IPS DF 4.7 (cell line): ENCODE measurements around the gene RPS19BP1.
"Not testable (repeated sequence)": the region's sequence is repeated elsewhere in the genome, so short reads cannot be mapped to it uniquely, and the experiment has no call there.

Experiments used
- DNase-seq: peaks from one replicate; pipeline ENCODE4 v3.0.0-alpha.2; 2013; ENCODE audit warnings: low spot score; ENCODE audit errors: extremely low read depth

The RPS19BP1 gene

DNA sequence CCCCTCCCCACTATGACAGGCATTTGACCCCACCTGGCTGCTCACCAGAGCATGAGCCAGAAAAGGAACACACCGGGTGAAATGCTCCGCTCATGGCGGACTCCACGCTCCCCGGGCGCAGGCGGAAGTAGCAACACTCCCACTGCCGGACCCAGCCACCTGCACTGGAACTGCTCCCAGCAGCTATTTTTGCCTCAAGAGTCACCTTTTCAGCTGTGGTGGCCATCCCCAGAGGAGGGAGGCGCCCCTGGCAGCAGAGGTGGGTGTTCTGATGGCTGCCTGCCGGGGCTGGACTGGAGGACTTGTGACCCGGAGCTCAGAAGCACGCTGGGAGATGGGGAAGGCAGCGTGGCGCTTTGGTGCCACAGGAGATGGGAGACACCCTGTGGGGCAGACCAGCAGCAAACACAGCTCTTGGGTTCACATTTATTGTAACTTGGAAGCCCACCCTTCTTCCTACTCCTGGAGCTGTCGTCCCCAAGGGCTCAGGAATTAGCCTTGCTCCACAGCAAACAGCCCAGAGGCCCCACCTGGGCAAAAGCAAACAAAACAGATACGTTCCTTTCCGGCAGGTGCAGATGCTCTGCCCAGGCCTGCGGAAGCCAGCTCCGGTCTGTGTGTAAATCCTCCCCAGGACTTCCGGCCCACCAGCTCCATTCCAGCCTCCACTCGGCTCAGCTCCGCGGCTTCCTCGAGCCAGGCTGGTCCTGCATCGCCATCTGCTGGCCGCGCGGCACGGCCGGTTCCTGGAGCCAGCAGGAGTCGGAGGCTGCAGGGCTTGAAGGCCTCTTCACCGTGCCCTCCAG, 3.7 kb downstream of the RPS19BP1 start:
- no peak for DNase-seq

DNA sequence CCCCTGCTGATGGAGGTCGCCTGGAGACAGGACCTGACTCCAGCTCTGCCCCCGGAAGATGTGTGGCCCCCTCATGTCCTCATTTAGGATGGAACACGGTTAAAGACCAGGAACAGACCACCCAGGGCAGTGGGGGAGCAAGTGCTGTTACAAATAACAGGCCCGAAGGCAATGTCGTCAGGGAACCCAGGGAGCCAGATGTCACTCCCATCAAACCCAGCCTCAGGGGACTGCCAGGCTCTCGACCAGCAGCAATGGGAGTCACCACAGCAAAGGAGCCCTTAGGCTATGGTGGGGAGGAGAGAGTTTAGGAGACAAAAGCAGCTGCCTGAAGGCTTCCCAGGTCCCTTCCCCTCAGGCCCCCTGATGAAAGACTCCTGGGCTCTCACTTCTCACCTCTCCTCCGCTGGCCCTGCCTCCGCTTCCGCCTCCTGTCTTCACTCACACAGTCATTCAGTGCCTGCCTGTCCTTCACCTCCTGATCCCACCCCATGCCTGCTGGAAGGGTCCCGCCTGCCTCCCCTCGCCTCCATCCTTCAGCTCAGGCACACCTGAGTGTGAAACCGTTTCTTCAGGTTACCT, 4.4 kb downstream of the RPS19BP1 start:
- no peak for DNase-seq

DNA sequence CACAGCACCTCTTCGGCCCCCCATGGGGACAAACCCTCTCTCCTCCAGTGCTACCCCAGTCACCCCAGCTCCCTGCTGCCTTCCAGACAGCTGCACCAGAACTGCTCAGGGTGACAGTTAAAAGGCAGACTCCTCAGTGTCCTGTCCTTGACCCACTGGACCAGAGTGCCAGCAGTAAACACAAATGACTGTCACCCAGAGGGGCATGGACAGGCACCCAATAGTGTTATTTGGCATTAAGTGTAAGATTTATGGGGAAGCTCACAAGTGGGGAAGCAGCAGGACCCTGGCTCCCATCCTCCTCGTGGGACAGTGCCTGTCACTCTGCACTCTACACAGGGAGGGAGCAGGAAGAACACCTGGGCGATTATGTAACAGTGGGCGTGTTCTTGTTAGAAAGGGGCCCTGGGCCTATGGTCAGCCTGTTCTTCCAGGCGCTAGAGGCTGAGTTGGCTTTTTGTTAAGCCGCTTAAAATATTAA, 5.0 kb downstream of the RPS19BP1 start:
- DNase-seq, result no peak

DNA sequence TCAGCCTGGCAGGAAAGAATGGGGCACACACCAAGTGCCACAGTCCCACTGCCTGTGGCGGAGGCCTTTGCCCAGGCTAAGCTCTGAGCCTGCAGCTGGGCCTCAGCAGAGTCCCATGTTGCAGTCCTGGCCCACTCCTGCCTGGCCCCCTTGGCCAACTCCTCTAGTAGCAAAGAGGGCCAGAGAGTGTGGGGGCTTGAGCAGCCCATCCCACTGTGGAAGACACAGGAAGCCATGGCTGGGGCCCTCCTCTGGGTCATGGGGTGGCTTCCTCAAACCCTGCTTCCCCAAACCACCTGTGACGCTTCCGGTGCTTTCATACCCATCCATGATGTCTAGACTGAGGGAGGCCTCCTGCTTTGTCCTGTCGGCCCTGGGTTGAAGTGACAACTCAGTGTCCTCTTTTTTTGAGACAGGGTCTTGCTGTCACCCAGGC, 5.8 kb downstream of the RPS19BP1 start:
- no peak for DNase-seq

DNA sequence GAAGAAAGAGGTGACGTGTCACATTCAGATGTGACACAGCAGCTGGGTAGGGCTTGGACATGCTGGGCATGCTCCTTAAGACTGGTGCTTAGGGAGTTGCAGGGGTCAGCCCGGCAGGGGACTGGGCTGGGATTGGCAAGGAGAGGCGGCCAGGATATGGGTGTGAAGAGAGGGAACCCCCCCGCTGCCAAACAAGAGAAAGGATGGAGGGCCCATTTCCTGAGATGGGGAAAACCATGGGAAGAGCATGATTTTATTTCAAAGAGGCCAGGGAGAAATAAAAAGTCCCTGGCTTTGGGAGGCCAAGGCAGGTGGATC, 6.9 kb downstream of the RPS19BP1 start:
- no peak for DNase-seq

DNA sequence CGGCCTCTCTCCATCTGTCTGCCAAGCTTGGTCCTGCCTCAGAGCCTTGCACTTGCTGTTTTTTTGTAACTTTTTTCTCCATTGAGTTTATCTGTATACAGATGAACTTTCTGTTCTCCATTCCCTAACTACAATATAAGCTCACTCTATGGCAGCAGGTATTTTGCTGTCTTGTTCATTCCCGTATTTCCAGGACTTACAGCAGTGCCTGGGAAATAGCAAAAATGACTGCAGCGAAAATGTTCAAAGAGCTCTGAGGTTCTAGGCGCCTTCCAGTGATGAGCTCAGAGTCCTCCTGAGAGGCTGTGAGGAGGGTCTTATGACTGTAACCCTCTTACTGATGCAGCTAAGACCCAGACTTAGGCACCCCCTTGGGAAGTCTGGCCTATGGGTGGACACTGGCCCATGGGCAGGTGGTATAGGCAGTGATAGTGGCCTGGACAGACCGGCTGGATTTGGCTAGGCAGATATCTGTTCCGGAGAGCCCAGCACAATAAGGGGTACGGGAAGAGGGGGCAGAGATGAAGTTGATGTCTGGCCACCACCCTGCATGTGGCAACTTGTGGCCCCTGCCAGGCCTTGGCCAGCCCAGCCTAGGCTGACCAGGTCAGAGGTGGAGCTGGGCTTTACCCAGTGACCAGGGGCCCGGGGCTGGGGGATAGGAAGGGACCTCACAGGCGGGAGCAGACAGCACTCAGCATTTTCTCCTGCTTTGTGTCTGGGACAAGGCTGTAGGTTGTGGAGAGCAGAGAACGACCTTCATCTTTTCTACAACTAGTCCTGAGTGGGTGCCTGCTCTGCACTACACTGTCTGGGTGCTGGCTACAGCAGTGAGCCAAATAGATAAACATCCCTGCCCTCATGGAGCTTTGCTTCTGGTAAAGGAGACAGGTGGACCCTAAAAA, 7.5 kb downstream of the RPS19BP1 start:
- DNase-seq, result no peak

DNA sequence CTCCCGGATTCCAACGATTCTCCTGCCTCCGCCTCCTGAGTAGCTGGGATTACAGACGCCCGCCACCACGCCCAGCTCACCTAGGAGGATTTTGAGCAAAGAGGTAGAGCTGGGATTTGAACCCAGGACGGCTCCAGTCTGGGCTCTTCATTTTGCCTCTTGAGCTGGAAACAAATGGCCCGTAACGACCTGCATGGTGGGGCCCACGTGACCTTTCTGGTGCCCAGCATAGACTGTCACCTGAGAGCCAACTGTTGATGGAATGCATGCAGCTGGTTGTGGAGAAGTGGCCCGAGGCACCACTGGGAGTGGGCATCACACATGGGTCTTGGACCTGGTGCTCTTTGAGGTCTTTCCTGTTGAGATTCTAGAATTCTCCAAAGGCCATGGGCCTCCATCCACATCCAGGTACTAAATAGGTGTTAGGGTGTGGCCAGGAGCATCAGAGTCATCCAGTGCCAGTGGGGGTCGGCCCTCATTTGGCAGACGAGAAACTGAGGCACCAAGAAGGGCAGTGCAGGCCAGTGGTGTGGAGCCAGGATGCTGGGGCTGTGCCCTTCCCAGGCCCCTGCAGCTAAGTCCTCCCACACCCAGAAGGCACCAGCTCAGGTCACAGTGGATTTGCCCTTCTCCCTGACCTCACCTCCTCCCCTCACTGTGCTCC, 8.3 kb downstream of the RPS19BP1 start:
- no peak for DNase-seq

DNA sequence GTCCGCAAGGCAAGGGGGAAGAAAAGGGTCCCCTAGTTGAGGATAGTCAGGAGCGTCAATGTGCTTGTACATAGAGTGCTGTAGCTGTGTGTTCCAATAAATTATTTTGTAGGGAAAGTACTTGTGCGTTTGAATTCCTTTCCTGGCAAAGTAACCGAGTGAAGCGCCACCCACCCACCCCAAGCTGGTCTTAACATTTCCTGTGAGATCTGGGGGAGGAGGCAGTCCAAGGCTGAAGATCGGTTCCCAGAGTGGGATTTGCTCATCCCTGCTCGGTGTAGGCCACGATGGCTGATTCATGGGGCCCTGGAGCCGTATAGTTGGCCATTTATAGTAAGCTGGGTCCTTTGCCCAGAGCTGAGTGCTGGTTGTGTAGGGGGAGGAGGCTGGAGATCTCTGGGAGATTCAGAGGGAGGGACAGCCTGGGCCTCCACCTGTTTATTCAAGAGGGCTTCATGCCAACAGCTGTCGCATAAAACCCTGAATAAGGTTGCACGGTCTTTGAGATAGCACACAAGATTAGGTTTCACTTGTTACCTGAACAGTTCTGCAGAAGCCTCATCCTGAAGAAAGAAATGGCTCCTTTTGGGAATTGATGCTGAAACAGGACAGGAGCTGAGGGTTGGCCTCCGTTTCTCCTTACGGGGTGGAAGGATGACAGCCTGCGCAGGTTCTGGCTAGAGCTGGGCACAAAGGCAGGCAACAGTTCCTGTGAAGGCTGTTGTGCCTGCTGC, 9.8 kb downstream of the RPS19BP1 start:
- no peak for DNase-seq

DNA sequence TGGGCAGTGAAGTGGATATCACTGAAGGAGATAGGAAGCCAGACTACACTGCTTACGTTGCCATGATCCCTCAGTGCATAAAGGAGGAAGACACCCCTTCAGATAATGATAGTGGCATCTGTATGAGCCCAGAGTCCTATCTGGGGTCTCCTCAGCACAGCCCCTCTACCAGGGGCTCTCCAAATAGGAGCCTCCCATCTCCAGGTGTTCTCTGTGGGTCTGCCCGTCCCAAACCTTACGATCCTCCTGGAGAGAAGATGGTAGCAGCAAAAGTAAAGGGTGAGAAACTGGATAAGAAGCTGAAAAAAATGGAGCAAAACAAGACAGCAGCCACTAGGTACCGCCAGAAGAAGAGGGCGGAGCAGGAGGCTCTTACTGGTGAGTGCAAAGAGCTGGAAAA, 10.5 kb downstream of the RPS19BP1 start:
- not testable (repeated sequence) for DNase-seq

DNA sequence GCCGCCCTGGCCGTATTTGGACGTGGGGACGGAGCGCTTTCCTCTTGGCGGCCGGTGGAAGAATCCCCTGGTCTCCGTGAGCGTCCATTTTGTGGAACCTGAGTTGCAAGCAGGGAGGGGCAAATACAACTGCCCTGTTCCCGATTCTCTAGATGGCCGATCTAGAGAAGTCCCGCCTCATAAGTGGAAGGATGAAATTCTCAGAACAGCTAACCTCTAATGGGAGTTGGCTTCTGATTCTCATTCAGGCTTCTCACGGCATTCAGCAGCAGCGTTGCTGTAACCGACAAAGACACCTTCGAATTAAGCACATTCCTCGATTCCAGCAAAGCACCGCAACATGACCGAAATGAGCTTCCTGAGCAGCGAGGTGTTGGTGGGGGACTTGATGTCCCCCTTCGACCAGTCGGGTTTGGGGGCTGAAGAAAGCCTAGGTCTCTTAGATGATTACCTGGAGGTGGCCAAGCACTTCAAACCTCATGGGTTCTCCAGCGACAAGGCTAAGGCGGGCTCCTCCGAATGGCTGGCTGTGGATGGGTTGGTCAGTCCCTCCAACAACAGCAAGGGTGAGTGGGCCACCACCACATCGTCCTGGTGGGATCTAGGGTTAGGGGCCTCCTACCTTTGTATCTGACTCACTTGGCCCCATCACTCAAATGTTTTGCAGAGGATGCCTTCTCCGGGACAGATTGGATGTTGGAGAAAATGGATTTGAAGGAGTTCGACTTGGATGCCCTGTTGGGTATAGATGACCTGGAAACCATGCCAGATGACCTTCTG, 11.3 kb downstream of the RPS19BP1 start:
- not testable (repeated sequence) for DNase-seq

DNA sequence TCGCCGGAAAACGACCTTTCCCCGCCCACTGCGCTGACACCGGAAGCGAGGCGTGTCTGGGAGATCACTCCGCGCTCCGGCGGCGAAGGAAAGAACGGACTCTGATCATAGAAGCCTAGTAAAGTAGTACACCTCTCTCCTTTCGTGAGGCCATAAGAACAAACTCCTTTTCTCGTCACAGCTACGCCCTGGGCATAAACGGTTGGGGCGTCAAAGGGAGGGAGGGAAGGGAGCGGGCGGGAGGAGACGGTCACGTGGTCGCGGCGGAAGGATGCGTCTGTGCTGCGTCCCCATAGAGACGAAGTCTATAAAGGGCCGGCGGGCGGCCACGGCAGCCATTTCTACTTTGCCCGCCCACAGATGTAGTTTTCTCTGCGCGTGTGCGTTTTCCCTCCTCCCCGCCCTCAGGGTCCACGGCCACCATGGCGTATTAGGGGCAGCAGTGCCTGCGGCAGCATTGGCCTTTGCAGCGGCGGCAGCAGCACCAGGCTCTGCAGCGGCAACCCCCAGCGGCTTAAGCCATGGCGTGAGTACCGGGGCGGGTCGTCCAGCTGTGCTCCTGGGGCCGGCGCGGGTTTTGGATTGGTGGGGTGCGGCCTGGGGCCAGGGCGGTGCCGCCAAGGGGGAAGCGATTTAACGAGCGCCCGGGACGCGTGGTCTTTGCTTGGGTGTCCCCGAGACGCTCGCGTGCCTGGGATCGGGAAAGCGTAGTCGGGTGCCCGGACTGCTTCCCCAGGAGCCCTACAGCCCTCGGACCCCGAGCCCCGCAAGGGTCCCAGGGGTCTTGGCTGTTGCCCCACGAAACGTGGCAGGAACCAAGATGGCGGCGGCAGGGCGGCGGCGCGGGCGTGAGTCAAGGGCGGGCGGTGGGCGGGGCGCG, 12.1 kb downstream of the RPS19BP1 start, which contains the start of gene ATF4:
TSS of gene ATF4 (plus strand) at position 337 of the 880 bp plus-strand sequence. CDS start 884 bp downstream, outside the sequence.
- no peak for DNase-seq

DNA sequence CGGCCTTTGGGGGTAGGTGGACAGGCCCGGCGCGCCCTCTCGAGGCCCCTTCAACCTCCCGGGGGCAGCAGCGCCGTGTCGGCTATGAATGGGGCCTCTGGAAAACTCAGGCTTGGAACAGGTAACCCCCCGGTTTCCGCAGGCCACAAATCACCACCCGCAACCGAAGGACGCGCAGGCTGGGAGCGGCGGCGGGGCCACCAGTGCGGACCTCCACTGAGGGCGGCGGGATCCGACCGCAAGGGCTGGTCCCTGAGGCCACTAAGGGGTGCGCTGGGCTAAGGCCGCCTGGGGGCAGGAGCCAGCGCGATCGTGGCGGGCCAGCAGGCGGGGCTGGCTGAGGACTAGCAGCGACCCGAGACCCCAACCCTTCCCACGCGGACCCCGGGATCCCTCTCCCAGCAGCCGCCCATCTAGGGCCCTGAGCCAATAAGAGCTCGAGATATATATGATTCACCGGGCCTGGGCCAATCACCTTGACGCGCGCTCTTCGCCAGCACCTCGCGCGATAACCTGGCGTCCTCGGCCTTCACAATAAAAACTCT, 12.8 kb downstream of the RPS19BP1 start:
- no peak for DNase-seq

DNA sequence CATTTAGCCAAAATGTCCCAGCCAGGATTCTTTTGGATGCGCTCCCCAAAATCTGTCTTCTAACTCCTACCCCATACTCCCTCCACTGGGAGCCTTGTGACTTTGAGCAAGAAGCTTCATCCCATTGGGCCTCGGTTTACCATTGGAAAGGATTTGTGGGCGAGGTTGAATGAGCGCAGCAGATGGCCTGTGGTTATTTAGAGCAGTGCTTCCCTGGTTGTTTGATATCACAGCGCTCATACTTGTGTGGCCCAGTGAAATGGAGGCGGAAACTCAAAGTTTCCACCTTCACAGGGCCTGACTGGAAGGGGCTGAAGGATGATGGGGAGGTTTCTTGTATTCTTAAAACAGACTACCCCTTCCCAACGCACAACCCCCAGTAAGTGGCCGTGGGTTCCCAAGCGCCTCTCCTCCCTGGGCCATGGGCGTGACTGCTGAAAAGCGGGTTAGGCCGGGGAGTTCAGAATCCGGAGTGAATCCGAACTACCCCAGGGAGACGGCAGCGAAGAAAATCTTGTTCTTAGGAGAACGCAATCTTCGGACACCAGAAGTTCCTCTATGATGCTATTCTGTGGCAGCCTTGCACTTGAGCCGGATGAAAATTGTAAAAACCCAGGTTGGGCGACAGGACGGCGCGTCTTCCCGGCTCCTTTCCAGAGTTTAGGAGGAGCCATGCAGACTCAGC, 13.4 kb downstream of the RPS19BP1 start:
- DNase-seq, result no peak

DNA sequence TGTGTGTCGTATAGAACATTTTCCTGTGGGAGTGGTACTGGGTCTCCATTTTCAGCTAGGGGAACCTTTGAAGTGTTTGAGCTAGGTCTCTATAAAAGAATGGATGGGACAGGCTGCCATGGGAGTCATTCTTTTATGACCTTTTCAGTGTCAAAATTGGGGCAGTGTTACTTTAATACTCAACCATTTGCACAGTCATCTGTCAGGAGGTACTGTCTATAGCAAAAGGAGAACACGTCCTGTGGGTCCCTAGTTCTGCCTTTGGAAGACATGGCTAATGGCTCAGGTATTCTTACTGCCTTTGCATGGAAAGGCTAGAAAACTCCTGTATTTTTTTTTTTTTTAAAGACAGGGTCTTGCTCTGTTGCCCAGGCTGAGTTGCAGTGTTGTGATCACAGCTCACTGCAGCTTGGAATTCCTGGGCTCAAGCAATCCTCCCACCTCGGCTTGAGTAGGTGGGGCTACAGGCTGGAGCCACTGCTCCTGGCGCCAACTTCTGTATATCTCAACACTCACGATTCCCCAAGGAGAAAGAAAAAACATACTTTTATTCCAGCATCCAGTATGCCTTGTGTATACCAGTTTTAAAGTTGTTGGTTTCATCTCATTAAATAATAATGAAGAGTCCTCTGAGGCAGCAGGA, 14.3 kb downstream of the RPS19BP1 start:
- DNase-seq, result no peak

DNA sequence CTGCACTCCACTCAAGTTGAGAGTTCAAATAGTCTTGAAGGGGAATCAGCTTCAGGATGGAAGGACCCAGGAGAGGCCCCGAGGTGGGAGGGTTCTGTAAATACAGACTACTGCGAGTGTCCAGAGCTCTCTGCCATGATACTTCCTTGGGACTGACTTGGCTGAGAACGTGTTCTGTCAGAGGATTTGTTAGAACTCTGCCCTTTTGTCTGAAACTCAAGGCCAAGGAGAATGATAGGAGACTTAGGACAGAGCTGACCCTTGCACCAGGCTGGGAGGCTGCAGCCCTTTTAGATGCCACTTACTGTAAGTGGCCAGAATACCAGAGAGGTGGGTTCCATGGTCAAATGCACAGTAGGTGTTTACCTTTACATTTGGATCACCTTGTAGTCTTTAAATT, 15.1 kb downstream of the RPS19BP1 start:
- DNase-seq, result no peak

DNA sequence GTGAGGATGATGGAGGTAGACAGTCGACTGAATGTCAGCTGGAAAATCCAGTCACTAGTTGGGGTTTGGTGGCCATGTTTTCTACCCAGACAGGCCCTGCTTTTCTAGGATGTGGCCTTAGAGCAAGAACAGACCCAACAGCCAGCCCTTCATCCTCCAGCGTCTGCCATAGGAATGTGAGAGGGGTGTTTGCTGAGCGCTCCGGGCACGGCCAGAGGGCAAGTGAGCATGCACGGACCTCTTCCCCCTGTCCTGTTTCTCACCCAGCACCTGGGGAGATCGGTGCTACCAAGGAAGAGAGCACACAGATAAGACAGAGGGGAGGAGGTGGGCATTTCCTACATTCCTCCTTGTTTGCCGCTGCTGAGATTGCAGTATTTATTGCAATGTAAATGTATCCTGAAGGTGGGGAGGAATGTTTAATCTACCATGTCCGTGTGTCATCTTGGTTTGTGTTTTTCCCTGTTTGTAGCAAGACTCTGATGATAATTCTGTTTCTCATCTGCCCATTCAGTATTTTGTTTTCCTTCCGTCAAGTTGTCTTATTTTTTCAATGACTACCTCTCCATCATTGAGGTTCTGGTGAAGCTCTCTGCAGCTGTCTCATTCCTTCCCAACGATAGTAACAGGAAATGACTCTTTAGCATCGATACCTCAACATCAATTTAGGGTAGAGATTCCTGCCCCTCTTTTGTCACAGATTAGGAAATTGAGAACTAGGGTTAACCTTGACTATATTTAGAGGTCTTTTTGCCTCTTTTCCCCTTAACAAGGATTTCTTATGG, 17.1 kb downstream of the RPS19BP1 start:
- DNase-seq, result no peak
